HG02588 (cell line): Measurements from ENCODE around the gene CTDSPL.

ENCODE experiments used
- ATAC-seq: cut with Tn5 transposase; IDR thresholded peaks from one replicate; pipeline ENCODE4 v1.9.1; 2021; ENCODE audit warnings: mild to moderate bottlenecking, moderate library complexity; ENCODE audit not compliant: unreplicated experiment

Gene CTDSPL

GRCh38 chr3:37888421-37888820, 26.7 kb downstream of the CTDSPL start:
- no peak for ATAC-seq

GRCh38 chr3:37890522-37890921, 28.8 kb downstream of the CTDSPL start:
- no peak for ATAC-seq

GRCh38 chr3:37891227-37891626, 29.5 kb downstream of the CTDSPL start:
- ATAC-seq = no peak

- ATAC-seq = no peak
Measured at GRCh38 chr3:37892927-37893600, 31.4 kb downstream of the CTDSPL start.

- ATAC-seq = no peak
Measured at GRCh38 chr3:37896827-37897226, 35.1 kb downstream of the CTDSPL start.

- ATAC-seq = no peak
Measured at GRCh38 chr3:37897763-37898162, 36.1 kb downstream of the CTDSPL start.

- ATAC-seq = no peak
Measured at GRCh38 chr3:37898424-37898823, 36.7 kb downstream of the CTDSPL start.

GRCh38 chr3:37899101-37899707, 37.5 kb downstream of the CTDSPL start:
- peak; percentile 78 for ATAC-seq

- ATAC-seq = no peak
Measured at GRCh38 chr3:37899711-37900306, 38.1 kb downstream of the CTDSPL start.

- no peak for ATAC-seq
Measured at GRCh38 chr3:37901721-37902120, 40.0 kb downstream of the CTDSPL start.

GRCh38 chr3:37902674-37903073, 41.0 kb downstream of the CTDSPL start:
- no peak for ATAC-seq

- ATAC-seq = no peak
Measured at GRCh38 chr3:37903320-37903719, 41.6 kb downstream of the CTDSPL start.

GRCh38 chr3:37903734-37904133, 42.1 kb downstream of the CTDSPL start:
- ATAC-seq = no peak

GRCh38 chr3:37904601-37905000, 42.9 kb downstream of the CTDSPL start:
- ATAC-seq = no peak

GRCh38 chr3:37905346-37905745, 43.7 kb downstream of the CTDSPL start:
- ATAC-seq = no peak

GRCh38 chr3:37905987-37906674, 44.5 kb downstream of the CTDSPL start:
- no peak for ATAC-seq

- peak; percentile 35 for ATAC-seq
Measured at GRCh38 chr3:37906734-37907282, 45.1 kb downstream of the CTDSPL start.

- no peak for ATAC-seq
Measured at GRCh38 chr3:37907371-37907770, 45.7 kb downstream of the CTDSPL start.

GRCh38 chr3:37907906-37908305, 46.2 kb downstream of the CTDSPL start:
- ATAC-seq = peak; percentile 94

- no peak for ATAC-seq
Measured at GRCh38 chr3:37909067-37909911, 47.6 kb downstream of the CTDSPL start.
